ENCODE results near the gene ENO2.

The ENO2 gene

GRCh38 chr12:6935371-6936193 lies 21.2 kb downstream of the ENO2 start:
- DNase-seq = no peak

- no peak for DNase-seq
Measured at GRCh38 chr12:6936194-6936635, 21.8 kb downstream of the ENO2 start.

GRCh38 chr12:6936636-6937480 lies 22.5 kb downstream of the ENO2 start:
- peak; percentile 78 for DNase-seq

GRCh38 chr12:6937481-6938352 lies 23.3 kb downstream of the ENO2 start:
- DNase-seq = peak; percentile 97

- no peak for DNase-seq
Measured at GRCh38 chr12:6938353-6939190, 24.2 kb downstream of the ENO2 start.

- DNase-seq = no peak
Measured at GRCh38 chr12:6939191-6939540, 24.8 kb downstream of the ENO2 start.

GRCh38 chr12:6941267-6941666 lies 26.9 kb downstream of the ENO2 start:
- DNase-seq = no peak

GRCh38 chr12:6941782-6942181 lies 27.4 kb downstream of the ENO2 start:
- no peak for DNase-seq

GRCh38 chr12:6942331-6942665 lies 27.9 kb downstream of the ENO2 start:
- no peak for DNase-seq

- peak; percentile 84 for DNase-seq
Measured at GRCh38 chr12:6943389-6943721, 29.0 kb downstream of the ENO2 start.

GRCh38 chr12:6943722-6944380 lies 29.5 kb downstream of the ENO2 start, which contains the start of the genes C12orf57 and RNU7-1:
TSS of gene C12orf57 (plus strand) at chr12:6944022. CDS start at chr12:6944122, 100 bp downstream.
TSS of gene RNU7-1 (plus strand) at chr12:6943816.
- DNase-seq = peak; percentile 87

- DNase-seq = peak; percentile 95
Measured at GRCh38 chr12:6944381-6945186, 30.2 kb downstream of the ENO2 start.

GRCh38 chr12:6945613-6946012 lies 31.2 kb downstream of the ENO2 start:
- DNase-seq = no peak

GRCh38 chr12:6946033-6946919 lies 31.9 kb downstream of the ENO2 start:
- DNase-seq = peak; percentile 95

GRCh38 chr12:6946920-6947374 lies 32.6 kb downstream of the ENO2 start:
- no peak for DNase-seq

- no peak for DNase-seq
Measured at GRCh38 chr12:6947615-6948014, 33.2 kb downstream of the ENO2 start.

- DNase-seq = no peak
Measured at GRCh38 chr12:6948873-6949594, 34.7 kb downstream of the ENO2 start.

GRCh38 chr12:6950401-6950801 lies 36.0 kb downstream of the ENO2 start:
- DNase-seq = no peak

Data from NCI-H1105 (cell line).